ENCODE results near the gene ZNF593OS. TPM values are rescaled to one million over a fixed set of nuclear protein-coding genes. Genes with fewer than 3 reads are reported as not detected.

ZNF593OS gene
- total RNA-seq, 2 experiments from 2014 or later, result not detected

GRCh38 chr1:26122988-26123973 is 48.4 kb downstream of the ZNF593OS start:
- Histone ChIP-seq H3K9me3 (ENCODE audit: control insufficient read depth in 1 of 2, insufficient read depth in 1 of 2, low read length in 2 of 2) (no peaks in the 10 kb centered on the region), H3K27me3 (ENCODE audit: control insufficient read depth in 1 of 2, insufficient read depth in 2 of 2, low read length in 2 of 2) (no peaks in the 10 kb centered on the region), H3K4me3 (ENCODE audit: low read length) (no peak overlapping the region), H3K36me3 (ENCODE audit: insufficient read depth, low read length) (peaks cover 17% of the 10 kb centered on the region), H3K27ac (ENCODE audit: low read depth in 1 of 2, low read length in 2 of 2) (no peak overlapping the region), H3K4me1 (ENCODE audit: insufficient read depth, low read length) (peaks cover 17% of the 10 kb centered on the region)
- ATAC-seq (ENCODE audit: poor library complexity), result no peak
- Mint-ChIP-seq H3K9me3 (no peaks in the 10 kb centered on the region), H3K4me3 (no peak overlapping the region), H3K27me3 (no peaks in the 10 kb centered on the region), H3K4me1 (ENCODE audit: low read depth) (peaks cover 58% of the 10 kb centered on the region), H3K36me3 (ENCODE audit: low read depth) (peaks cover 64% of the 10 kb centered on the region), H3K27ac (peak overlapping the region; percentile 55)
- intact Hi-C loops (cut with DNase I, micrococcal nuclease), result no loop called here
- POLR2A ChIA-PET, result interaction anchor here (0.7 to 4.0 kb wide), 5 partner anchors 10 to 248 kb away, joined by 3 to 24 read pairs (median 5); partner anchors contain the start of genes CD52 and PDIK1L
- CTCF ChIA-PET, result interaction anchor here (0.6 to 3.2 kb wide), 9 partner anchors 18 to 1546 kb away, joined by 3 to 25 read pairs (median 5); partner anchors contain the start of genes CEP85 and ZNF593
- DNase-seq, result peak in 4 of 14 experiments; percentile 20 to 49 (median 44)
- no peak for TF ChIP-seq CTCF (IDR thresholded peaks at IDR 0.05)

- Mint-ChIP-seq H3K27ac (peak overlapping the region; percentile 55), H3K4me1 (ENCODE audit: low read depth) (peaks cover 46% of the 10 kb centered on the region), H3K9me3 (no peaks in the 10 kb centered on the region), H3K27me3 (no peaks in the 10 kb centered on the region), H3K36me3 (ENCODE audit: low read depth) (peaks cover 74% of the 10 kb centered on the region), H3K4me3 (no peak overlapping the region)
- H3K27me3 ChIP-seq (ENCODE audit: control insufficient read depth in 1 of 2, insufficient read depth in 2 of 2, low read length in 2 of 2), result no peaks in the 10 kb centered on the region
- POLR2A ChIA-PET, result interaction anchor here (0.7 to 4.0 kb wide), 3 partner anchors 9 to 23 kb away, joined by 3 to 24 read pairs (median 5); partner anchors contain the start of gene PDIK1L
- DNase-seq, result peak in 1 of 14 experiments; percentile 23
- intact Hi-C loops (cut with DNase I, micrococcal nuclease), result no loop called here
- no peak for ATAC-seq (ENCODE audit: poor library complexity)
- H3K9me3 ChIP-seq (ENCODE audit: control insufficient read depth in 1 of 2, insufficient read depth in 1 of 2, low read length in 2 of 2), result no peaks in the 10 kb centered on the region
- no peak for TF ChIP-seq CTCF (IDR thresholded peaks at IDR 0.05)
- CTCF ChIA-PET, result interaction anchor here (0.6 to 3.2 kb wide), 3 partner anchors 17 to 23 kb away, joined by 3 to 25 read pairs (median 5); no protein-coding TSS in a partner anchor
- peaks cover 6% of the 10 kb centered on the region for H3K4me1 ChIP-seq (ENCODE audit: insufficient read depth, low read length)
- no peak overlapping the region for H3K4me3 ChIP-seq (ENCODE audit: low read length)
- no peak overlapping the region for H3K27ac ChIP-seq (ENCODE audit: low read depth in 1 of 2, low read length in 2 of 2)
- peaks cover 29% of the 10 kb centered on the region for H3K36me3 ChIP-seq (ENCODE audit: insufficient read depth, low read length)
These were observed 49.5 kb downstream of the ZNF593OS start for GRCh38 chr1:26121854-26122773.
